Fibroblast of skin of right biceps (primary cell): Measurements from ENCODE around the gene NAV2.

Experiments used
- DNase-seq: peaks from one replicate; pipeline ENCODE4 v3.0.0-alpha.2; 2013

The NAV2 gene

GRCh38 chr11:20048246-20048645 lies 335.6 kb downstream of the NAV2 start:
- no peak for DNase-seq

- no peak for DNase-seq
Measured at GRCh38 chr11:20048707-20049106, 336.1 kb downstream of the NAV2 start.

- DNase-seq: no peak
Measured at GRCh38 chr11:20049231-20049630, 336.6 kb downstream of the NAV2 start.

- no peak for DNase-seq
Measured at GRCh38 chr11:20050048-20050447, 337.4 kb downstream of the NAV2 start.

- peak; percentile 51 for DNase-seq
Measured at GRCh38 chr11:20050551-20051333, 338.1 kb downstream of the NAV2 start.

GRCh38 chr11:20051469-20052399 lies 339.1 kb downstream of the NAV2 start:
- no peak for DNase-seq

GRCh38 chr11:20053572-20053971 lies 340.9 kb downstream of the NAV2 start:
- no peak for DNase-seq

GRCh38 chr11:20054584-20054983 lies 341.9 kb downstream of the NAV2 start:
- DNase-seq: no peak

- DNase-seq: no peak
Measured at GRCh38 chr11:20055312-20055711, 342.7 kb downstream of the NAV2 start.

GRCh38 chr11:20056109-20056949 lies 343.7 kb downstream of the NAV2 start:
- DNase-seq: no peak

GRCh38 chr11:20056950-20057943 lies 344.6 kb downstream of the NAV2 start:
- peak; percentile 58 for DNase-seq

GRCh38 chr11:20058749-20059458 lies 346.3 kb downstream of the NAV2 start:
- DNase-seq: peak; percentile 12

GRCh38 chr11:20059587-20060021 lies 347.0 kb downstream of the NAV2 start:
- no peak for DNase-seq

- no peak for DNase-seq
Measured at GRCh38 chr11:20060181-20060580, 347.5 kb downstream of the NAV2 start.

- no peak for DNase-seq
Measured at GRCh38 chr11:20060647-20061205, 348.1 kb downstream of the NAV2 start.

- no peak for DNase-seq
Measured at GRCh38 chr11:20061776-20062175, 349.1 kb downstream of the NAV2 start.

- no peak for DNase-seq
Measured at GRCh38 chr11:20064961-20065405, 352.3 kb downstream of the NAV2 start.

GRCh38 chr11:20065406-20065805 lies 352.8 kb downstream of the NAV2 start:
- no peak for DNase-seq

- no peak for DNase-seq
Measured at GRCh38 chr11:20066013-20066782, 353.6 kb downstream of the NAV2 start.

GRCh38 chr11:20066783-20067156 lies 354.1 kb downstream of the NAV2 start:
- DNase-seq: no peak
